ENCODE results near the gene ABCC6. TPM values are rescaled to one million over a fixed set of nuclear protein-coding genes. Genes with fewer than 3 reads are reported as not detected.
"Not testable (repeated sequence)": the region's sequence is repeated elsewhere in the genome, so short reads cannot be mapped to it uniquely, and the experiment has no call there.

The ABCC6 gene
- 1.7 and 4.0 TPM in 2 replicates for total RNA-seq (2014; rRNA removed; shearing (Covaris generic))

DNA sequence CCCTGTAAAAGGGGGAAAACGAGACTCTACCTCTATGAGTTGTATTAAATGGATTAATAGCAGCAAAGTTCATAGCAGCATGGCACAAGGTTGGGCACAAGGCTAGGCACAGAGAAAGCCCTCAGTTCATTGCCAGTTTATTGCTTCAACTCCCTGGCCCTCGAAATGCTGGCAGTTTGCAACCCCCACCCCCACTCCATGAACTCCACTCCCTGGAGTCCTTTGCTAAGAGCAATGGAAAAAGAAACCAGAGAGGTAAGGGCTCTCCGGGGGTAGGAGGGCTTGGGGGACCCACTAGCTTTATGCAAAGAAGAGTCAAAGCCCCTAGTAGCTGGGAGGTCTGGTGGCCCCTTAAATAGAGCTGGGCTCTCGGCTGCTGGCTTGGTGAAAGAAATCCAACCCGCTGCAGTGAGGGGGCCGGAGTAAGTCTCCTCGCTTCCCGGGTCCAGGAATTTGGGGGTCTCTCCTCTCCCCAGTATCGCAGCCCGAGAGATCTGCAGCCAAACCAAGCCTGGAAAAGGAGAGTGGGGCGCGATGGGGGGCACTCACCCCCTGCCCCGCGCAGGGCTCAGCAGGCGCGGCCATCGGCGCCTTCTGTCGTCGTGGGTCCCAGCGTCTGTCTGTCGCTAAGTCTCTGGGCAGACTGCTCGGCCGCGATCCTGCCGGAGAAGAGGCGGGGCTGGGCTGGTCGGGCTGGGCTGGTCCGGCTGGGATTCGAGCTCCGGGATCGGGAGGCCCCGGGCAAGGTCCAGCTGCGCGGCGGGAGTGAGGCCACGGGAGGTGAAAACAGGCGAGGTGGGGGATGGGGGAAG, at the start of gene ABCC6:
ABCC6 (minus strand) TSS at position 645 of the 812 bp plus-strand sequence; CDS start at position 585, 60 bp downstream.
- DNase-seq (ENCODE audit: low read depth) = not testable (repeated sequence)

- DNase-seq (ENCODE audit: low read depth) = not testable (repeated sequence)
Observed at GRCh38 chr16:16272573-16273221, 49.4 kb upstream of the ABCC6 start.

DNA sequence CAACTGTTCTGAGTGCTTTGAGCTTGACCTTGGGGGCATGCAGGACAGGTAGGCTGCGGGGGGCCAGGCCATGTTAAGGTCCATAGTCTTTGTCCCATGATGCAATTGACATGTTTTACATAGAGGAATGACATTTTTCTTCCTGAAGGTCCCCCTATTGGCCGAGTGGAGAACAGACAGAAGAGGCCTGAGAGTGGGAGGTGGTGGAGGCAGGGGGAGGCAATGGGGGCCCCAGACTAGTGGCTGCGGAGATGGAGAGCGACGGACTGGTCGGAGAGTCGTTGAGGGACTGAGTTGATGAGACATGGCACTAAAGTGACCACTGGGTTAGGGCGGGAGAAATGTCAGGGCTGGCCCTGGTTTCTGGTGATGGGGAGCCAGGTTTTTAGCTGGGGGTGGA, 48.4 kb upstream of the ABCC6 start:
- not testable (repeated sequence) for DNase-seq (ENCODE audit: low read depth)

DNA sequence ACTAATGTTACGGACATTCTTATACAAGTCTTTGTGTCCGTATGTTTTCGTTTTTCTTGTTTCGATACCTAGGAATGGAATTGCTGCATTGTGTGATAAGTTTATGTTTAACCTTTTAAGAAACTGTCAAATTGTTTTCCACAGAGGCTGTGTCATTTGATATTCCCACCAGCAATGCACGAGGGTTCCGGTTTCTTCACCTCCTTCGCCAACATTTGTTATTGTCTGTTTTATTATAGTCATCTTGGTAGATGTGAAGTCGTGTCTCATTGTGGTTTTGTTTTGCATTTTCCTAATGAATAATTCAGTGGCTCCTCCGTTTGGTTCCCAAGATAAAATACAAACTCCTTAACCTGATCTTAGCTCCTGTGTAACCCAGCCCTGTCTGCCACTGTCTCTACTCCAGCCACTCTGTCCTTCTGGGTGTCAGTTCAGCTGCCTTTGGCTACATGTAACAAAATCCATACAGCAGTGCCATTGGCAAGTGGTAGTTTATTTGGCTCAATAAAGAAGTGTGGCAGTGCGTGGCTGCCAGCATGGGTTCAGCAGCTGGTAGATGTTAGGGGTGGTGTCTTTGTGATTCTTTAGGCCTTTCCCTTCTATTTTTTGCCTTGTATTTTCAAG, 45.0 kb upstream of the ABCC6 start:
- not testable (repeated sequence) for DNase-seq (ENCODE audit: low read depth)

- not testable (repeated sequence) for DNase-seq (ENCODE audit: low read depth)
Observed at GRCh38 chr16:16267708-16268107, 44.4 kb upstream of the ABCC6 start.

DNA sequence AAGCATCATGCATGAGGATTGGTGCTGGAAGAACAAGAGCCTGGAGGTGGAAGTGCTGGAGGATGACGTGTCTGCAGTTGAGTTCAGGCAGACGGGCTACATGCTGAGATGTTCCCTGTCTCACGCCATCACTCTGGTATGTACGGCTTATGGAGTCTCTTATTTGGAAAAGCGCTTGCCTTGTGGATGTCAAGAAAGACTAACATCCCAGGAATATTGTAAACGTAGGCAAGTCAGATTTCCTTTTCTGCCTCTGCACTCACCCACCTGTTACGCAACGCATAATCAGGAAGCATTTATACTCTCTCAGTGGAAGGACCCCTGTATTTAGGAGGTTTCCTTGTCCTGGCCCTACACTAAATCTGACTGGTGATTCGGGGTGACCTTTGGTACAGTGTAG, 41.8 kb upstream of the ABCC6 start:
- DNase-seq (ENCODE audit: low read depth) = not testable (repeated sequence)

DNA sequence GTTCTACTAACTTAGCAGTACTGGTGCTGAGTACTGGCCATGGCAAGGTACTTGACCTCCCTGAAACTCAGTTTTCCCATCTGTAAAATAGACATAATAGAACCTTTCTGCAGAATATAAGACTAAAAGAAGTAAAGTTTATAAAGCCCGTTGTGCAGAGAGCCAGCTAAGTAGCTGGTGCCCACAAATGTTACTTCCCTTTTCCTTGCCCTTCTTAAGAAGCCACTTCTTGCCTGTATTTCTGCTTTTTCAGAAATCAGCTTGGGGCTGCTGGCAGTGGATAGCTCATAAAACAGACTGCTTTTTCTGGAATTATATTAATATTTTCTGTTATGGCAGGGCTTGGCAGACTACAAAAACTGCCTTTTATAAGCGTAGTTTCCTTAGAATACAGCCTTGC, 40.7 kb upstream of the ABCC6 start:
- DNase-seq (ENCODE audit: low read depth) = not testable (repeated sequence)

DNA sequence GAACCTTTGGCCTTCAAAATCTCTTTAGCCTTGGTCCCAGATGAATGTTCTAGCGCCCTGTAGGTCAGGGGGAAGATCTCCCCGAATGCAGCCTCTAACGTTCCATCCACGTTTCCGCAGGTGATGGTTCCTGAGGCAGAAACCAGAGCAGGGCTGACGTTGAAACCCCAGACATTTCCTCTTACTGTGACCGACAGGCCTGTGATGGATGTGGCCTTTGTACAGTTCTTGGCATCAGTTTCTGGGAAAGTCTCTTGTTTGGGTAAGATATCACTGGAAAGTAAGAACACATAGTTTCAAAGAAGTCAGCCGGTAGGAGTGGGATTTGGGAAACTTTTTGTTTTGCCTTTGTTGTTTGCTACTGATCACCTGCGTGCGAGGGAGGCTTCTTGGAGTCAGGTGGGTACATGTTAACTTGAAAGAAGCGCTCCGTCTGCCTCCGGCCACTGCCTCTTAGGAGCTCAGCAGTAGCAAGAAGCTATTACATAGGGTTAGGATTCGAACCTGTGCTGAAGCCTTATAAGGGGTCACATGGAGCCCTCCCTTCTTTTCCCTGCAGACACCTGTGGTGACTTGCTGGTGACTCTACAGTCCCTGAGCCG, 39.8 kb upstream of the ABCC6 start:
- DNase-seq (ENCODE audit: low read depth) = not testable (repeated sequence)

DNA sequence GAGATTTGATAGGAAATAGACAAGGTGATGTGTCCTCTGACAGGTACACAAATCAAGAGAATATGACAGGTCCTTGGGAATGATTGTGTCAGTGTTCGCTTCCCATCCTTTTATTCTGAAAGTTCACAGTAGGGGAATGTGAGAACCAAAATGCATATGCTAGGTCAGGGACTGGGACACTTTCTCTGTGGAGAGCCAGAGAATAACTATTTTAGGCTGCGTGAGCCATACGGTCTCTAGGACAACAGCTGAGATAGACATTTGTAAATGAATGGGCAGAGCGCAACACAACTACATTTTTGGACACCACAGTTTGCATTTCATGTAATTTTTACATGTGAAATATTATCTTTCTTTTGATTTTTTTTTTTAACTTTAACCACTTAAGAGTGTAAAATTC, 36.7 kb upstream of the ABCC6 start:
- not testable (repeated sequence) for DNase-seq (ENCODE audit: low read depth)

- DNase-seq (ENCODE audit: low read depth) = not testable (repeated sequence)
Observed at GRCh38 chr16:16258822-16259221, 35.5 kb upstream of the ABCC6 start.

GRCh38 chr16:16257301-16257923, 34.1 kb upstream of the ABCC6 start:
- DNase-seq (ENCODE audit: low read depth) = not testable (repeated sequence)

DNA sequence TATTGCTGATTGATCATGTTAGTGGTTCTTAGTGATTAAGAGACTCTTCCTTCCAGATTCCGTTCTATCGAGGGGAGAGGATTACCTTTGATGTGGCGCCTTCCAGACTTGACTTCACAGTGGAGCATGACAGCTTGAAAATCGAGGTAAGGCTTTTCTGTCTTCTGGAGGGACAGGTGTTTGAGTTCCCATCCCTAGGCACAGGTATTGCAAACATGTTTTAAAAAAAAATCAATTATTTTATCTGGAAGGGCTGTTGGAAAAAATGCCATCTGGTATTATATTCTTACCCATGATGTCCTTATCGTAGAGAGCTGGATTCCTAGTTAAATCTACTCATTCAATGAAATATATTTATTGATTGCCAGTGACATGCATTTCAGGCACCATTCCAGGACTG, 29.1 kb upstream of the ABCC6 start:
- DNase-seq (ENCODE audit: low read depth) = not testable (repeated sequence)

DNA sequence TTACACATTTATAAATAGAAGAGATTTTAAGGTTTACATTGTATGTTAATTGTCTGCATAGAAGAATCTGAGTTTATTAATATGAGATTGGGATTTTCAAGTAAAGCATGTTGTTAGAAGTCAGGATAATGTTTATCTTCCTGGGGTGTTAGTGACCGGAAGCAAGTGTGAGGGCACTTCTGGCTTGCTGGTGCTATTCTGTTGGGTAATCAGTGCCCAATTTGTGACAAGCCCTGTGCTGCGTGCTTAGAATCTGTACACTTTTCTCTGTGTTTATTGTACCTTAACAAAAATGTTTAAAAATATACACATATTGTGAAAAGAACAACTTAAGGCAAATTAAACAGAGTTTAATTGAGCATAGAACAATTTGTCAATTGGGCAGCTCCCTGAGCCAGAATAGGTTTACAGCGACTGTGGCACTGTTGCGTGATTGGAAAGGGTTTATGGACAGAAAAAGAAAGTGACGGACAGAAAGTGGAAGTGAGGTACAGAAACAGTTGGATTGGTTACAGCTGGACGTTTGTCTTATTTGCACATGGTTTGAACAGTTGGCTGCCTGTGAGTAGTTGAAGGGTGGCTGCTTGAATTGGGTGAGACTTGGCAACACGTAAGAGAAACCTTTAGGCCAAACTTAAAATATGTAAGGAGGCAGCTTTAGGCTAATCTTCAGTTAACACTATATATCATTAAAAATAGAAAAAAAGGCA, 26.5 kb upstream of the ABCC6 start:
- DNase-seq (ENCODE audit: low read depth) = not testable (repeated sequence)

DNA sequence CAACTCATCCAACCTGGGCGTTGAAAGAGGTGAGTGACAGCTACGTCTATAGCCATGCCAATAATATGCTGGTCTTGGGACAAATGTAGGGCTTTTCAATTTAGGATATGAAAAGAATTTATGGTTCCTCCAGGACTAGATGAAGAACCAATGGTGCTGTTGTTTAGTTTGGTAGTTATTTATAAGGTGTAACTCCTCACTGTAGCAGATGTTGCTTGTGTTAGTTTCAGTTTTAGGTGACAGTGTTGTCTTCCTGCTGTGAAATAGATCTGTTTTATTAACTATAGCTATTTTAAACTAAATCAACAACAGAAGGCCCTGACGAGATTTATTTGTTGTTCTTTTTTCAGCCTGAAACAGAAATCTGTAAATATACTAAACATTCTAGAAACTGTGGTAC, 24.1 kb upstream of the ABCC6 start:
- DNase-seq (ENCODE audit: low read depth) = not testable (repeated sequence)

- DNase-seq (ENCODE audit: low read depth) = not testable (repeated sequence)
Observed at GRCh38 chr16:16246578-16247262, 23.4 kb upstream of the ABCC6 start.

- DNase-seq (ENCODE audit: low read depth) = not testable (repeated sequence)
Observed at GRCh38 chr16:16243886-16244285, 20.6 kb upstream of the ABCC6 start.

- DNase-seq (ENCODE audit: low read depth) = not testable (repeated sequence)
Observed at GRCh38 chr16:16240667-16241066, 17.4 kb upstream of the ABCC6 start.

GRCh38 chr16:16237738-16238137, 14.4 kb upstream of the ABCC6 start:
- not testable (repeated sequence) for DNase-seq (ENCODE audit: low read depth)

GRCh38 chr16:16237071-16237470, 13.8 kb upstream of the ABCC6 start:
- not testable (repeated sequence) for DNase-seq (ENCODE audit: low read depth)

DNA sequence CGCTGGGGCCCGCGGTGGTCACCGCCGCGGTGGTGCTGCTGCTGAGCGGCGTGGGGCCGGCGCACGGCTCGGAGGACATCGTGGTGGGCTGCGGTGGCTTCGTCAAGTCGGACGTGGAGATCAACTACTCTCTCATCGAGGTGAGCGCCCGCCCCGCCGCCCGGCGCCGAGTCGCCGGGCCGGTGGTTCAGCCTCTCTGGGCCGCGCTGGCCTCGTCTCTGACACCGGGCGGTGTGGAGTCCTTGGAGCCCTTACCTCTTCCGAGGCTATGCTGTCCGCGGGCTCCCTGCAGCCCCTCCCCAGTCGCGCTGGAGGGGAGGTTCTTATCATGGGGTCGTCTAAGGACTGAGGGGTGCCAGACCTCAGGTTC, 9.4 kb upstream of the ABCC6 start:
- not testable (repeated sequence) for DNase-seq (ENCODE audit: low read depth)

Data from RPMI7951 (cell line).